Osteoblast (primary cell): ENCODE data around the gene IFI30. TPM values are rescaled to one million over a fixed set of nuclear protein-coding genes. Genes with fewer than 3 reads are reported as not detected.

Experiments
- DNase-seq: peaks from one replicate; pipeline ENCODE4 v3.0.0; 2011; ENCODE audit warnings: low spot score, mixed read lengths; ENCODE audit not compliant: insufficient read length; ENCODE audit errors: missing footprints
- H2AFZ ChIP-seq: 2 replicates; pipeline ENCODE4 v1.6.0; 2011; ENCODE audit warnings: mild to moderate bottlenecking, low read length
- H3K27ac ChIP-seq: 2 replicates; pipeline ENCODE4 v1.5.1; 2011; ENCODE audit warnings: mild to moderate bottlenecking, low read depth, low read length, moderate library complexity
- H3K27me3 ChIP-seq: 2 replicates; pipeline ENCODE4 v1.6.0; 2012; ENCODE audit warnings: mild to moderate bottlenecking, control low read depth, inconsistent platforms, low read length, moderate library complexity; ENCODE audit not compliant: insufficient read depth
- H3K36me3 ChIP-seq: 2 replicates; pipeline ENCODE4 v1.5.1; 2011; ENCODE audit warnings: mild to moderate bottlenecking, low read length, control low read depth, moderate library complexity; ENCODE audit not compliant: insufficient read depth
- H3K4me1 ChIP-seq: 2 replicates; pipeline ENCODE4 v1.5.1; 2011; ENCODE audit warnings: mild to moderate bottlenecking, low read length, control low read depth, moderate library complexity; ENCODE audit not compliant: insufficient read depth
- H3K4me2 ChIP-seq: 2 replicates; pipeline ENCODE4 v1.6.0; 2011; ENCODE audit warnings: mild to moderate bottlenecking, low read length; ENCODE audit not compliant: insufficient read depth
- H3K4me3 ChIP-seq: fragments of 200-600 bp; sonication (generic); 3 replicates; pipeline ENCODE4 v1.5.1; 2012; ENCODE audit warnings: mild to moderate bottlenecking, low read length, inconsistent platforms; ENCODE audit not compliant: insufficient read depth
- H3K79me2 ChIP-seq: 2 replicates; pipeline ENCODE4 v1.6.0; 2012; ENCODE audit warnings: mild to moderate bottlenecking, low read length, control low read depth, inconsistent platforms; ENCODE audit not compliant: insufficient read depth
- H3K9me3 ChIP-seq: 2 replicates; pipeline ENCODE4 v1.5.1; 2011; ENCODE audit warnings: low read depth, low read length, control low read depth
- H4K20me1 ChIP-seq: 2 replicates; pipeline ENCODE4 v1.6.0; 2012; ENCODE audit warnings: mild to moderate bottlenecking, low read length, control low read depth; ENCODE audit not compliant: insufficient read depth
- CTCF ChIP-seq: IDR thresholded peaks from 2 replicates; pipeline ENCODE4 v1.5.1; 2011; ENCODE audit warnings: mild to moderate bottlenecking, low read depth, low read length, moderate library complexity; ENCODE audit errors: extremely low read depth
- total RNA-seq: library from RNA; depleted of rRNA; stranded (reverse); fragments of >200 nt; gene quantifications from 2 replicates; pipeline ENCODE4 v1.2.3, GENCODE V29; 2012

IFI30 gene
- total RNA-seq, 1 donor = 110 TPM

- no peak overlapping the region for H3K27ac ChIP-seq
- no peak overlapping the region for H2AFZ ChIP-seq
- peaks cover 33% of the 10 kb centered on the region for H3K36me3 ChIP-seq
- no peak for TF ChIP-seq CTCF
- no peaks in the 10 kb centered on the region for H3K9me3 ChIP-seq
- peak; percentile 91 for DNase-seq
- H3K27me3 ChIP-seq = no peaks in the 10 kb centered on the region
- peaks cover 23% of the 10 kb centered on the region for H3K4me1 ChIP-seq
- no peaks in the 10 kb centered on the region for H4K20me1 ChIP-seq
- H3K4me3 ChIP-seq = no peak overlapping the region
- H3K79me2 ChIP-seq = peaks cover 4% of the 10 kb centered on the region
- peak overlapping the region; percentile 18 for H3K4me2 ChIP-seq
Measured at GRCh38 chr19:18170714-18171255, 2.8 kb upstream of the IFI30 start.

- no peaks in the 10 kb centered on the region for H3K9me3 ChIP-seq
- no peak overlapping the region for H3K4me3 ChIP-seq
- peaks cover 23% of the 10 kb centered on the region for H3K4me1 ChIP-seq
- no peak overlapping the region for H3K27ac ChIP-seq
- peaks cover 4% of the 10 kb centered on the region for H3K79me2 ChIP-seq
- H4K20me1 ChIP-seq = no peaks in the 10 kb centered on the region
- no peak for TF ChIP-seq CTCF
- no peak overlapping the region for H2AFZ ChIP-seq
- DNase-seq = peak; percentile 85
- no peaks in the 10 kb centered on the region for H3K27me3 ChIP-seq
- peaks cover 24% of the 10 kb centered on the region for H3K36me3 ChIP-seq
- no peak overlapping the region for H3K4me2 ChIP-seq
Measured at GRCh38 chr19:18171605-18172327, 1.8 kb upstream of the IFI30 start.

GRCh38 chr19:18172331-18173053 lies 1.1 kb upstream of the IFI30 start:
- Histone ChIP-seq H3K79me2 (peaks cover 4% of the 10 kb centered on the region), H3K36me3 (peaks cover 18% of the 10 kb centered on the region), H3K9me3 (no peaks in the 10 kb centered on the region), H2AFZ (no peak overlapping the region), H3K4me1 (peaks cover 23% of the 10 kb centered on the region), H3K4me3 (no peak overlapping the region), H4K20me1 (no peaks in the 10 kb centered on the region), H3K27ac (no peak overlapping the region), H3K27me3 (no peaks in the 10 kb centered on the region), H3K4me2 (peak overlapping the region; percentile 87)
- peak; percentile 73 for DNase-seq
- no peak for TF ChIP-seq CTCF

- Histone ChIP-seq H3K27me3 (no peaks in the 10 kb centered on the region), H3K4me3 (peak overlapping the region; percentile 84), H3K4me2 (peak overlapping the region; percentile 87), H4K20me1 (no peaks in the 10 kb centered on the region), H3K4me1 (peaks cover 23% of the 10 kb centered on the region), H3K36me3 (peaks cover 12% of the 10 kb centered on the region), H3K79me2 (peaks cover 4% of the 10 kb centered on the region), H2AFZ (peak overlapping the region; percentile 84), H3K9me3 (no peaks in the 10 kb centered on the region), H3K27ac (peak overlapping the region; percentile 64)
- peak; percentile 98 for DNase-seq
- no peak for TF ChIP-seq CTCF
Measured at GRCh38 chr19:18173054-18173571, 500 bp upstream of the IFI30 start.
